GM12878 (cell line): ENCODE data around the gene RAB3IL1. TPM values are rescaled to one million over a fixed set of nuclear protein-coding genes. Genes with fewer than 3 reads are reported as not detected.

ENCODE experiments used
- ATAC-seq: fragments of 200-7000 bp; cut with Tn5 transposase; 3 replicates; pipeline ENCODE4 v1.9.1; 2020; ENCODE audit warnings: mild to moderate bottlenecking, moderate library complexity
- BruUV-seq: library from RNA; stranded (reverse); fragments of 400-500 nt; replicated peaks from 2 replicates; lab custom pipeline; 2021; lab: Mats Ljungman, UMichigan
- CTCF ChIA-PET: fragments of 300-600 bp; sonication (Branson Sonifier 250); formaldehyde crosslinking; extraction: SDS; loops from one replicate; lab custom pipeline; 2021; ENCODE audit warnings: inconsistent platforms; lab: Yijun Ruan, JAX
- POLR2A ChIA-PET: fragments of 350-600 bp; formaldehyde crosslinking; extraction: SDS; loops from one replicate; lab custom pipeline; 2021; ENCODE audit warnings: inconsistent platforms; lab: Charles Lee
- RAD21 ChIA-PET: fragments of 300-600 bp; sonication (Branson Sonifier 250); formaldehyde crosslinking; loops from one replicate; lab custom pipeline; 2023; ENCODE audit warnings: antibody characterized with exemption; ENCODE audit not compliant: unreplicated experiment; lab: Charles Lee
- SMC1A ChIA-PET: fragments of 300-600 bp; sonication (Branson Sonifier 250); formaldehyde crosslinking; loops from one replicate; lab custom pipeline; 2023; ENCODE audit not compliant: unreplicated experiment, uncharacterized antibody; lab: Charles Lee
- DNase-seq: peaks from one replicate; pipeline ENCODE4 v3.0.0-alpha.2; 2011; ENCODE audit warnings: low read depth, low spot score
- FAIRE-seq: peaks from 3 replicates; lab custom pipeline; 2011; peaks lifted over from hg19 to GRCh38; lab: Jason Lieb, UNC
- H2AFZ ChIP-seq: 2 replicates; pipeline ENCODE4 v1.6.0; 2011; ENCODE audit warnings: low read depth, low read length, control low read depth; ENCODE audit not compliant: control insufficient read depth
- H3K27ac ChIP-seq: 2 replicates; pipeline ENCODE4 v1.5.1; 2011; ENCODE audit warnings: control low read depth; ENCODE audit not compliant: control insufficient read depth, insufficient read depth
- H3K27me3 ChIP-seq, 2 experiments: replicated peaks in 1 of 2; 2 replicates each; pipeline versions ENCODE4 v1.6.0 to v1.6.1; 2011; ENCODE audit warnings: low read length in 1 of 2; ENCODE audit not compliant: control insufficient read depth in 2 of 2, insufficient read depth in 2 of 2
- H3K36me3 ChIP-seq, 2 experiments: 2 replicates each; pipeline ENCODE4 v1.5.1; 2011; ENCODE audit warnings: low read length in 1 of 2; ENCODE audit not compliant: control insufficient read depth in 2 of 2, insufficient read depth in 2 of 2
- H3K4me1 ChIP-seq: 2 replicates; pipeline ENCODE4 v1.6.1; 2011; ENCODE audit warnings: mild to moderate bottlenecking, low read length, moderate library complexity, mixed read lengths; ENCODE audit not compliant: control insufficient read depth, insufficient read depth
- H3K4me2 ChIP-seq: 2 replicates; pipeline ENCODE4 v1.6.0; 2011; ENCODE audit warnings: control low read depth; ENCODE audit not compliant: control insufficient read depth, insufficient read depth
- H3K4me3 ChIP-seq: fragments of 200-600 bp; sonication (generic); 2 replicates; pipeline ENCODE4 v1.5.1; 2016
- H3K79me2 ChIP-seq: 2 replicates; pipeline ENCODE4 v1.6.0; 2011; ENCODE audit warnings: low read length; ENCODE audit not compliant: control insufficient read depth, insufficient read depth
- H3K9ac ChIP-seq: 2 replicates; pipeline ENCODE4 v1.8.0; 2011; ENCODE audit warnings: low read length, control low read depth, mixed read lengths; ENCODE audit not compliant: control insufficient read depth, insufficient read depth
- H3K9me3 ChIP-seq: replicated peaks from 3 replicates; pipeline ENCODE4 v1.5.1; 2011; ENCODE audit warnings: mild to moderate bottlenecking, low read length; ENCODE audit not compliant: control insufficient read depth, insufficient read depth
- H4K20me1 ChIP-seq: 2 replicates; pipeline ENCODE4 v1.6.0; 2011; ENCODE audit not compliant: control insufficient read depth, insufficient read depth
- CBFB ChIP-seq: IDR thresholded peaks from 2 replicates; pipeline ENCODE4 v1.6.1; 2016; ENCODE audit warnings: antibody characterized with exemption, low read depth
- CEBPB ChIP-seq, 2 experiments: fragments of 150-350 bp in 1 of 2; IDR thresholded peaks; 2 replicates each; pipeline ENCODE4 v1.6.1; 2012 to 2014; ENCODE audit warnings: low read depth in 2 of 2, low read length in 2 of 2, borderline replicate concordance in 1 of 2, inconsistent platforms in 1 of 2
- CREM ChIP-seq: IDR thresholded peaks from 2 replicates; pipeline ENCODE4 v1.6.1; 2014; ENCODE audit warnings: antibody characterized with exemption, low read depth
- ESRRA ChIP-seq: IDR thresholded peaks from 2 replicates; pipeline ENCODE4 v1.6.1; 2012; ENCODE audit warnings: mild to moderate bottlenecking, low read length, improper control_type of control experiment
- HDAC6 ChIP-seq: fragments of 200-600 bp; sonication (generic); IDR thresholded peaks from one replicate; pipeline ENCODE4 v1.8.0; 2017; ENCODE audit warnings: antibody characterized with exemption; ENCODE audit not compliant: unreplicated experiment
- HDGF ChIP-seq: fragments of 450-650 bp; IDR thresholded peaks from 2 replicates; pipeline ENCODE4 v1.6.1; 2016; ENCODE audit warnings: antibody characterized with exemption
- IKZF2 ChIP-seq, 2 experiments: fragments of 450-650 bp; IDR thresholded peaks; 2 replicates each; pipeline ENCODE4 v1.6.1; 2017; ENCODE audit warnings: mild to moderate bottlenecking in 2 of 2, moderate library complexity in 2 of 2
- MAX ChIP-seq: IDR thresholded peaks from 2 replicates; pipeline ENCODE4 v1.6.1; 2012; ENCODE audit warnings: low read depth, low read length, improper control_type of control experiment
- MTA2 ChIP-seq: fragments of 450-650 bp; IDR thresholded peaks from 2 replicates; pipeline ENCODE4 v1.6.1; 2016; ENCODE audit warnings: low read depth, mild to moderate bottlenecking, moderate library complexity
- PAX8 ChIP-seq: fragments of 450-650 bp; IDR thresholded peaks from 2 replicates; pipeline ENCODE4 v1.6.1; 2017; ENCODE audit warnings: mild to moderate bottlenecking, moderate library complexity
- SMARCA5 ChIP-seq: fragments of 450-650 bp; IDR thresholded peaks from 2 replicates; pipeline ENCODE4 v1.6.1; 2017; ENCODE audit warnings: mild to moderate bottlenecking
- TCF3 ChIP-seq: IDR thresholded peaks from 2 replicates; pipeline ENCODE4 v1.6.1; 2012; ENCODE audit warnings: low read depth, mild to moderate bottlenecking, low read length, borderline replicate concordance; ENCODE audit not compliant: insufficient read depth
- TCF7 ChIP-seq: IDR thresholded peaks from 2 replicates; pipeline ENCODE4 v1.6.1; 2014; ENCODE audit warnings: antibody characterized with exemption, borderline replicate concordance
- ZBTB33 ChIP-seq: fragments of 450-650 bp; IDR thresholded peaks from 2 replicates; pipeline ENCODE4 v1.6.1; 2017; ENCODE audit warnings: mild to moderate bottlenecking
- ZNF24 ChIP-seq: fragments of 450-650 bp; IDR thresholded peaks from 2 replicates; pipeline ENCODE4 v1.6.1; 2017; ENCODE audit warnings: antibody characterized with exemption, mild to moderate bottlenecking
- WGBS: methylation state at CpG from one replicate; pipeline ENCODE4 v1.1.6; 2016; ENCODE audit warnings: low lambda C conversion rate; ENCODE audit not compliant: insufficient replicate concordance, insufficient coverage; ENCODE audit errors: missing lambda C conversion rate; 5-methylcytosine and 5-hydroxymethylcytosine counted together
- in situ Hi-C: fragments of 300-500 bp; cut with MboI; formaldehyde crosslinking; loops from 9 replicates; pipeline ENCODE4 v1.14.3; 2018; ENCODE audit warnings: mixed read lengths
- intact Hi-C: fragments of 100-400 bp; cut with micrococcal nuclease; formaldehyde crosslinking; loops from one replicate; pipeline ENCODE4 v1.14.2; 2022; ENCODE audit not compliant: unreplicated experiment
- polyA plus RNA-seq, 11 experiments: library from polyadenylated mRNA; depleted of rRNA in 4 of 11; unstranded in 6 of 11; stranded (reverse) in 5 of 11; fragments of >200 nt; fragmentation: Nextera tagmentation in 4 of 11; fragmentation: Illumina TruSeq in 1 of 11; extraction: Ambion mirVana in 4 of 11; extraction: Trizol in 1 of 11; gene quantifications; 1 replicate in 1 of 11; 2 replicates in 10 of 11; pipeline versions ENCODE4 v1.2.1 to v1.2.3, GENCODE V29; 2011 to 2016; ENCODE audit warnings: inconsistent platforms in 2 of 11, missing spikeins in 2 of 11, low read depth in 1 of 11
- total RNA-seq, 4 experiments: library from RNA; depleted of rRNA in 3 of 4; stranded (reverse); fragments of >200 nt in 3 of 4; fragmentation: Illumina TruSeq in 1 of 4; extraction: Trizol in 1 of 4; gene quantifications; 2 replicates each; pipeline versions ENCODE4 v1.2.1 to v1.2.3, GENCODE V29; 2013 to 2021

The RAB3IL1 gene
- total and polyA plus RNA-seq, 10 of the 15 experiments (the other 5 are each of a cell fraction or from before 2014, with no cell fraction given) = 0.04 TPM; not detected in 9

GRCh38 chr11:61960532-61960931, 43.2 kb upstream of the RAB3IL1 start:
- BruUV-seq = no TSS peak
- POLR2A ChIA-PET = no interaction called here
- in situ Hi-C loops = no loop called here
- Histone ChIP-seq H3K9me3 (no peaks in the 10 kb centered on the region), H4K20me1 (peaks cover 5% of the 10 kb centered on the region), H3K27me3 (no peaks in the 10 kb centered on the region), H3K27ac (no peak overlapping the region), H3K79me2 (peaks cover 10% of the 10 kb centered on the region), H2AFZ (no peak overlapping the region), H3K4me2 (no peak overlapping the region), H3K4me1 (peaks cover 26% of the 10 kb centered on the region), H3K4me3 (no peak overlapping the region), H3K9ac (no peak overlapping the region), H3K36me3 (peaks cover 6 to 14% of the 10 kb centered on the region in 2 experiments)
- no peak for ATAC-seq
- no peak for DNase-seq
- WGBS = 67% methylated on average over 3 of the region's 3 CpGs
- SMC1A ChIA-PET = no interaction called here
- CTCF ChIA-PET = interaction anchor here (1.7 to 1.8 kb wide), 2 partner anchors 14 to 122 kb away, joined by 5 to 6 read pairs; no protein-coding TSS in a partner anchor
- no peak for FAIRE-seq
- intact Hi-C loops = no loop called here
- RAD21 ChIA-PET = interaction anchor here (1.5 kb wide), 1 partner anchor 120 kb away, joined by 3 read pairs; no protein-coding TSS in a partner anchor
- no peak for TF ChIP-seq TCF3
- TF ChIP-seq PAX8 = no peak
- TF ChIP-seq SMARCA5 = no peak

GRCh38 chr11:61959678-61960077, 42.3 kb upstream of the RAB3IL1 start:
- ChIA-PET RAD21 (interaction anchor here (0.9 to 1.2 kb wide), 2 partner anchors 120 to 122 kb away, joined by 3 to 5 read pairs; no protein-coding TSS in a partner anchor), POLR2A (no interaction called here), CTCF (interaction anchor here (1.0 to 1.8 kb wide), 2 partner anchors 9 to 13 kb away, joined by 3 to 5 read pairs; no protein-coding TSS in a partner anchor), SMC1A (no interaction called here)
- in situ Hi-C loops = no loop called here
- Histone ChIP-seq H3K27me3 (no peaks in the 10 kb centered on the region; a peak in 1 of 4 replicates), H3K4me3 (no peak overlapping the region), H3K27ac (no peak overlapping the region), H3K36me3 (peaks cover 2 to 6% of the 10 kb centered on the region in 2 experiments; a peak in 3 of 4 replicates), H3K9me3 (no peaks in the 10 kb centered on the region), H2AFZ (no peak overlapping the region), H4K20me1 (peaks cover 5% of the 10 kb centered on the region), H3K9ac (no peak overlapping the region), H3K79me2 (peaks cover 2% of the 10 kb centered on the region), H3K4me1 (peaks cover 22% of the 10 kb centered on the region), H3K4me2 (no peak overlapping the region)
- no peak for ATAC-seq
- WGBS = 100% methylated on average over 6 of the region's 6 CpGs
- intact Hi-C loops = no loop called here
- BruUV-seq = no TSS peak
- no peak for FAIRE-seq
- no peak for TF ChIP-seq HDAC6
- no peak for TF ChIP-seq HDGF
- no peak for TF ChIP-seq MTA2
- no peak for TF ChIP-seq TCF7
- TF ChIP-seq SMARCA5 = no peak
- TF ChIP-seq CEBPB (IDR thresholded peaks at IDR 0.05; ENCODE audit: borderline replicate concordance in 1 of 2, low read depth in 2 of 2, low read length in 2 of 2) = no peak
- no peak for TF ChIP-seq CBFB
- no peak for TF ChIP-seq ESRRA
- no peak for TF ChIP-seq ZBTB33
- no peak for TF ChIP-seq MAX
- TF ChIP-seq CREM = no peak
- no peak for TF ChIP-seq ZNF24
- TF ChIP-seq IKZF2 (IDR thresholded peaks at IDR 0.05) = no peak
- DNase-seq = no peak
